Rectal smooth muscle tissue (tissue), 1 donor: Measurements from ENCODE around the gene TMEM126A.
"Not testable (repeated sequence)": the region's sequence is repeated elsewhere in the genome, so short reads cannot be mapped to it uniquely, and the experiment has no call there.

Experiments
- H3K27ac ChIP-seq: one replicate; pipeline ENCODE4 v1.7.0; 2013; ENCODE audit warnings: low read depth, low read length, inconsistent platforms
- H3K27me3 ChIP-seq: one replicate; pipeline ENCODE4 v1.7.0; 2013; ENCODE audit warnings: low read length; ENCODE audit not compliant: control insufficient read depth, insufficient read depth
- H3K36me3 ChIP-seq: one replicate; pipeline ENCODE4 v1.7.0; 2013; ENCODE audit warnings: low read length; ENCODE audit not compliant: control insufficient read depth, insufficient read depth
- H3K4me1 ChIP-seq: one replicate; pipeline ENCODE4 v1.7.0; 2013; ENCODE audit warnings: low read length; ENCODE audit not compliant: control insufficient read depth, insufficient read depth
- H3K4me3 ChIP-seq: one replicate; pipeline ENCODE4 v1.7.0; 2013; ENCODE audit warnings: low read length
- H3K9ac ChIP-seq: one replicate; pipeline ENCODE4 v1.7.0; 2013; ENCODE audit warnings: low read length

TMEM126A gene

DNA sequence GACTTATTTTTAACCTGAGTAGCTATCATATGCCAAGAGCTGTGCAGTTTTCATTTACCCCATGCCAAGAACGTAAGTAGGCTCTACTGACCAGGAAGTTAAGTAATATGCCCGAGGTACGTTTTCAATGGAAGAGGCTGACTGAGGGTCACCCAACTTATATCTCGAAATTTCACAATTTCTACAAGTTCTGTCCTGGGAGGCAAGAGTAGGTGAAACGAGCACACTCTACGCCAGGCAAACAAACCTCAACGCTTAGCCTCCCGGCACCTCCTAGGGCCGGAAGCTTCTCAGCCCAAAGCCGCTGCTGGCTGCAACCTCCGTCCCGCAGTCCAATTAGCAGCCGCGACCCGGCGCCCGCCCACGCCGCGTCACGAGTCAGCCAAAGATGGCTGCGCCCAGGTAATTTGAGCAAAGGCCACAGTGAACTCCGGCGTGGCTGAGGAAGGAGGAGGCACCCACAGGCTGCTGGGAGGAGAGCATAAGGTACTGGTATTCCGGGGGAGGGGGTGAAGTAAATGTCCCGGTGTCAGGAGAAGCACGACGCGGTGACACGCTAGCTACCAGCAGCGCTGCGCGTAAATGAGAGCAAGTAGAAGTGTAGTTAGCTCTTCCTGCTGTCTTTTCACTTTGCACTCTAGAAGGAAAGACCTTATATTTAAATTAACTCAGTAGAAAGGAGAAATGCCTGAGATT is at the start of gene TMEM126A:
Gene TMEM126A, plus strand, starts transcription at position 364 of the 696 bp plus-strand sequence. CDS start 2,289 bp downstream, outside the sequence.
- no peaks in the 10 kb centered on the region for H3K27me3 ChIP-seq
- peak within 1 kb of the TSS; percentile 94 for H3K4me3 ChIP-seq
- H3K36me3 ChIP-seq: no peaks in the 10 kb centered on the region
- H3K9ac ChIP-seq: peak within 1 kb of the TSS; percentile 85
- H3K27ac ChIP-seq: peak within 1 kb of the TSS; percentile 62
- no peaks in the 10 kb centered on the region for H3K4me1 ChIP-seq

DNA sequence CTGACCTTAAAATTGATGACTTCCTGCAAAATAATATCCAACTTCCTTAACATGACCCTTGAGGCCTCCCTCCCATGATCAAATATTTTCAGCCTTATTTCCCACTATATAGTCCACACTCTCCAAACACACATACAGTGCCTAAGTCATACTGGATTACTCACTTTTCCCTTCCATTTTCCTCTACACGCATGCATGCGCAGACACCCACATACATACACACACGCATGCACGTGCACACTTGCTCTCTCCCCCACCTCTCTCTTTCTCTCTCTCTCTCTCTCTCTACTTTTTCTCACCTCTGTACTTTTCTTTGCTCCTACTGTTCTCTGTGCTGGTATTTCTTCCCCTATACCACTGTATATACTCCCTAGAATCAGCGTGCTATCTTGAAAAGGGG is 48.7 kb upstream of the TMEM126A start:
- H3K4me3 ChIP-seq: no peak overlapping the region
- H3K36me3 ChIP-seq: no peaks in the 10 kb centered on the region
- H3K4me1 ChIP-seq: no peaks in the 10 kb centered on the region
- no peak overlapping the region for H3K9ac ChIP-seq
- H3K27ac ChIP-seq: no peak overlapping the region
- H3K27me3 ChIP-seq: no peaks in the 10 kb centered on the region

DNA sequence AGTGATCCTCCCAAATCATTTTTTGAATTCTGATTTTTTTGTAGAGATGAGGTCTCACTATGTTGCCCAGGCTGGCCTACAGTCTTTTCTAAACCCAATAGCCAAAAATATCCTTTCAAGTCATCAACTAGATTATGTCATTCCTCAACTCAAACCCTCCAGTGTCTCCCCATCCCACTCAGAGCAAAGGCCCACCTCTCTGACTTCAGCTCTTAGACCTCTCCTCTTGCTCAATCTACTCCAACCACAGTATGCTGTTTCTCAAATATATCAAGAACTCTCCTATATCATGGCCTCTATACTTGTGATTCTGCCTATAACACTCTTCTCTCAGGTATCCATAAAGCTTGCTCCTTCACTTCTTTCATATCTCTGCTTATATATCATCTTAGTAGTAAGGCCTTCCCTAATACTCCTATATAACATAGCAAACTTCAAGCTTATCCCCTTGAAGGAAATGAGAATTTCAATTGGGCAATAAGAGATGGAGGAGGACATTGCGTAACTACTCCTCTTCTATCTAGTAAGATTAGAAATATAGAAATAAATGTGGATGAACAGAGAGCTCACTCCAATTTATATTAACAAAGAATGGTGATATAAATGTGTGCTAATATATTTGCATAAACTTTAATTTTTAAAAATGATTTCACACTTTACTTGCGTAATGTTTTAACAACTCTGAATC is 45.1 kb upstream of the TMEM126A start:
- H3K9ac ChIP-seq: no peak overlapping the region
- no peaks in the 10 kb centered on the region for H3K4me1 ChIP-seq

DNA sequence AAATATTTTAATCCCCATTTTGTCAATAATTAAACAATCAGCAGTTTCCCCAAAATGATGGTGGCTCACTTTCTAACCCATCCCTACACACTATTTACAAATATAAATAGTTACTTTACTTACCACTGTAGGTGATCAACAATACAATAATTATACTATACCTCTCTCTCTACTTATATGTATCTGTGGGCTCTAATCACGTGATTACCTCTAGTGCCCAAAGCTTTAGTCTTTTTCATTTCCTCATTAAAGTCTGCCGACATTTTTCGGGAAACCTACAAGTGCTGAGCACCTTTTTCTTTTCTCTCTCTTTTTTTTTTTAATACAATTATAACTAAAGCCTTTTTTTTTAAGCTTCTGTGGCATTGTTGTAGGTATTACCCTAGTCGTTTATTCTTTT is 44.5 kb upstream of the TMEM126A start:
- Histone ChIP-seq H3K27me3 (no peaks in the 10 kb centered on the region), H3K4me1 (no peaks in the 10 kb centered on the region), H3K27ac (no peak overlapping the region), H3K36me3 (no peaks in the 10 kb centered on the region), H3K4me3 (no peak overlapping the region), H3K9ac (no peak overlapping the region)

More for the DNA sequence above, 45.1 kb upstream of the TMEM126A start:
- Histone ChIP-seq H3K36me3 (no peaks in the 10 kb centered on the region), H3K27ac (no peak overlapping the region), H3K27me3 (no peaks in the 10 kb centered on the region), H3K4me3 (no peak overlapping the region)

- H3K27ac ChIP-seq, H3K36me3 ChIP-seq, H3K27me3 ChIP-seq, H3K4me3 ChIP-seq, H3K4me1 ChIP-seq, H3K9ac ChIP-seq: not testable (repeated sequence)
Measured at GRCh38 chr11:85606237-85606636, 41.5 kb upstream of the TMEM126A start.

- H3K4me3 ChIP-seq, H3K9ac ChIP-seq, H3K36me3 ChIP-seq, H3K4me1 ChIP-seq, H3K27ac ChIP-seq, H3K27me3 ChIP-seq: not testable (repeated sequence)
Measured at GRCh38 chr11:85608621-85609020, 39.1 kb upstream of the TMEM126A start.

- H3K4me1 ChIP-seq, H3K27me3 ChIP-seq, H3K36me3 ChIP-seq, H3K9ac ChIP-seq, H3K27ac ChIP-seq, H3K4me3 ChIP-seq: not testable (repeated sequence)
Measured at GRCh38 chr11:85609286-85609685, 38.5 kb upstream of the TMEM126A start.

DNA sequence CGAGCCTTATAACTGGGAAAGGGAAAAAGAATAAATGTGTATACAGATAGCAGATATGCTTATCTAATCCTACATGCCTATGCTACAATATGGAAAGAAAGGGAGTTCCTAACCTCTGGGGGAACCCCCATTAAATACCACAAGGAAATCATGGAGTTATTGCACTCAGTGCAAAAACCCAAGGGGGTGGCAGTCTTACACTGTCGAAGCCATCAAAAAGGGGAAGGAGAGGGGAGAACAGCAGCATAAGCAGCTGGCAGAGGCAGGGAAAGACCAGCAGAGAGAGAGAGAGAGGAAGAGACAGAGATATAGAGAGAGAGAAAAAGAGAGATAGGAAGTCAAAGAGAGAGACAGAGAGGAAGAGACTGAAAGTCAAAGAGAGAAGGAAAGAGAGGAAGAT is 36.1 kb upstream of the TMEM126A start:
- not testable (repeated sequence) for H3K4me1 ChIP-seq, H3K36me3 ChIP-seq, H3K27me3 ChIP-seq, H3K27ac ChIP-seq, H3K4me3 ChIP-seq, H3K9ac ChIP-seq

DNA sequence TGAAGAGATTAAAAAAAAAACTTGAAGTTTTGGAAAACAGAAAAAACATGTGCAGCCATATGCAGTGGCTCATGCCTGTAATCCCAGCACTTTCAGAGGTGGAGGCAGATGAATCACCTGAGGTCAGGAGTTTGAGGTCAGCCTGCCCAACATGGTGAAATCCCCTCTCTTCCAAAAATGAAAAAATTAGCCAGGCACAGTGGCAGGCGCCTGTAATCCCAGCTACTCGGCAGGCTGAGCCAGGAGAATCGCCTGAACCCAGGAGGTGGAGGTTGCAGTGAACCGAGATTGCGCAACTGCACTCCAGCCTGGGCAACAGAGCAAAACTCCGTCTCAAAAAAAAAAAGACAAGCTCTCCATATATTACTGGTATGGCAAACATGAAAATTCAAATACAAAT is 28.3 kb upstream of the TMEM126A start:
- Histone ChIP-seq H3K4me1 (no peaks in the 10 kb centered on the region), H3K27me3 (no peaks in the 10 kb centered on the region), H3K9ac (no peak overlapping the region), H3K36me3 (no peaks in the 10 kb centered on the region), H3K4me3 (no peak overlapping the region), H3K27ac (no peak overlapping the region)

DNA sequence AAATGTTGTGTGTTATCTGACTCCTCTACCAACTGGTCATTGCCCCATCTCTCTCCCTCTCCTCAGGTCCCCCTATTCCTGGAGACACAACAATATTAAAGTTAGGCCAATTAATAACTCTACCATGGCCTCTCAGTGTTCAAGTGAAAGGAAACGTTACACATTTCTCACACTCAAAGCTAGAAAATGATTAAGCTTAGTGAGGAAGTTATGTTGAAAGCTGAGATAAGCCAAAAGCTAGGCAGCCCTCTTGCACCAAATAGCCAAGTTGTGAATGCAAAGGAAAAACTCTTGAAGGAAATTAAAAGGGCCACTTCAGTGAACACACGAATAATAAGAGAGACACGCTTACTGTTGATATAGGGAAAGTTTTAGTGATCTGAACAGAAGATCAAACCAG is 27.5 kb upstream of the TMEM126A start:
- Histone ChIP-seq H3K27ac (no peak overlapping the region), H3K4me1 (no peaks in the 10 kb centered on the region), H3K27me3 (no peaks in the 10 kb centered on the region), H3K9ac (no peak overlapping the region), H3K36me3 (no peaks in the 10 kb centered on the region), H3K4me3 (no peak overlapping the region)

DNA sequence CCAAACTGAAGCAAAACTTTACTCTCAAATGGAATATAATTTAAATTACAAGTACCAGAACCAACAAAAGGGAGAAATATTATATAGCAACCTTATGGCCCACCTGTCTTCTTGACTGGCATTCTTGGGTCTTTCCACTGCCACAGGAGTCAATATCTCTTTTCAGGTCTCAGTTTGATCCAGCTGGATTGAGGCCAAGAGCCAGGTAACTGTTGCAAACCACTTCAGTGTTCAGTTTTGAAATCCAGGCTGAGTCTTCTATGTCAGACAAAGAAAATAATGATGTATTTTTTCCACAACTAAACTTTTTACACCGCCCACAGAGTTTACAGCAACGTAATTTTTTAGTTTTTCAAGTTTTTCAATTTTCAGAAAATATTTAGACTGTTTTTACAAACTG is 21.3 kb upstream of the TMEM126A start:
- Histone ChIP-seq H3K4me3 (peak overlapping the region; percentile 87), H3K36me3 (no peaks in the 10 kb centered on the region), H3K4me1 (peaks cover 6% of the 10 kb centered on the region), H3K27ac (no peak overlapping the region), H3K9ac (no peak overlapping the region), H3K27me3 (no peaks in the 10 kb centered on the region)

GRCh38 chr11:85627332-85627997 is 20.3 kb upstream of the TMEM126A start, which contains the start of gene DLG2:
Gene DLG2 (minus strand): TSS chr11:85627344.
- Histone ChIP-seq H3K27me3 (no peaks in the 10 kb centered on the region), H3K27ac (peak within 1 kb of the TSS; percentile 81), H3K4me3 (peak within 1 kb of the TSS; percentile 87), H3K4me1 (peaks cover 6% of the 10 kb centered on the region), H3K36me3 (no peaks in the 10 kb centered on the region), H3K9ac (peak within 1 kb of the TSS; percentile 61)
